HG03108 (cell line): ENCODE measurements around the gene NINJ2.

ENCODE experiments used
- ATAC-seq: cut with Tn5 transposase; IDR thresholded peaks from one replicate; pipeline ENCODE4 v1.9.1; 2021; ENCODE audit warnings: moderate library complexity; ENCODE audit not compliant: unreplicated experiment

The NINJ2 gene

GRCh38 chr12:553216-554000 is 109.8 kb downstream of the NINJ2 start:
- ATAC-seq, result no peak

- no peak for ATAC-seq
Measured at GRCh38 chr12:552466-552865, 110.8 kb downstream of the NINJ2 start.

GRCh38 chr12:550473-551260 is 112.6 kb downstream of the NINJ2 start:
- no peak for ATAC-seq

- no peak for ATAC-seq
Measured at GRCh38 chr12:549476-550082, 113.7 kb downstream of the NINJ2 start.

- ATAC-seq, result no peak
Measured at GRCh38 chr12:547883-548470, 115.3 kb downstream of the NINJ2 start.

- peak; percentile 53 for ATAC-seq
Measured at GRCh38 chr12:546920-547845, 116.1 kb downstream of the NINJ2 start.

GRCh38 chr12:546265-546919 is 116.9 kb downstream of the NINJ2 start:
- ATAC-seq, result no peak

GRCh38 chr12:545835-546234 is 117.4 kb downstream of the NINJ2 start:
- no peak for ATAC-seq

- ATAC-seq, result no peak
Measured at GRCh38 chr12:544941-545635, 118.2 kb downstream of the NINJ2 start.

- ATAC-seq, result no peak
Measured at GRCh38 chr12:544142-544541, 119.1 kb downstream of the NINJ2 start.

- no peak for ATAC-seq
Measured at GRCh38 chr12:543114-543451, 120.2 kb downstream of the NINJ2 start.

- ATAC-seq, result no peak
Measured at GRCh38 chr12:542395-543113, 120.7 kb downstream of the NINJ2 start.

- no peak for ATAC-seq
Measured at GRCh38 chr12:541676-542324, 121.4 kb downstream of the NINJ2 start.

- no peak for ATAC-seq
Measured at GRCh38 chr12:539540-540310, 123.5 kb downstream of the NINJ2 start.

- ATAC-seq, result no peak
Measured at GRCh38 chr12:538731-539539, 124.3 kb downstream of the NINJ2 start.

GRCh38 chr12:537772-538171 is 125.5 kb downstream of the NINJ2 start:
- no peak for ATAC-seq
